UCSD-AML1 (cell line): ENCODE measurements around the gene FKBP8.

Experiments
- DNase-seq: peaks from one replicate; lab custom pipeline; 2025; ENCODE audit not compliant: unreplicated experiment; lab: John Stamatoyannopoulos, UW

FKBP8 gene

GRCh38 chr19:18522124-18522861 is 21.1 kb downstream of the FKBP8 start:
- DNase-seq: peak; percentile 100

GRCh38 chr19:18521692-18522123 is 21.7 kb downstream of the FKBP8 start, which contains the start of gene ELL:
ELL (minus strand) TSS chr19:18522070; CDS start chr19:18522055, 15 bp downstream.
- DNase-seq: no peak

- DNase-seq: peak; percentile 46
Measured at GRCh38 chr19:18520848-18521691, 22.3 kb downstream of the FKBP8 start.

GRCh38 chr19:18519962-18520847 is 23.2 kb downstream of the FKBP8 start:
- peak; percentile 53 for DNase-seq

- DNase-seq: no peak
Measured at GRCh38 chr19:18518639-18519038, 24.7 kb downstream of the FKBP8 start.

- no peak for DNase-seq
Measured at GRCh38 chr19:18517606-18518005, 25.8 kb downstream of the FKBP8 start.

- DNase-seq: no peak
Measured at GRCh38 chr19:18515959-18516358, 27.4 kb downstream of the FKBP8 start.

- no peak for DNase-seq
Measured at GRCh38 chr19:18514800-18515682, 28.3 kb downstream of the FKBP8 start.

- DNase-seq: no peak
Measured at GRCh38 chr19:18513868-18514267, 29.5 kb downstream of the FKBP8 start.

- no peak for DNase-seq
Measured at GRCh38 chr19:18510216-18510615, 33.2 kb downstream of the FKBP8 start.

- DNase-seq: no peak
Measured at GRCh38 chr19:18508585-18508984, 34.8 kb downstream of the FKBP8 start.

- DNase-seq: no peak
Measured at GRCh38 chr19:18507727-18508440, 35.5 kb downstream of the FKBP8 start.

- peak; percentile 34 for DNase-seq
Measured at GRCh38 chr19:18507021-18507726, 36.2 kb downstream of the FKBP8 start.

- no peak for DNase-seq
Measured at GRCh38 chr19:18506101-18506930, 37.1 kb downstream of the FKBP8 start.

GRCh38 chr19:18504886-18505610 is 38.3 kb downstream of the FKBP8 start:
- no peak for DNase-seq

GRCh38 chr19:18503971-18504885 is 39.1 kb downstream of the FKBP8 start:
- DNase-seq: no peak
